Activated T-cell treated with anti-CD3 and anti-CD28 coated beads, Interleukin-2, amount 50 U/mL, for 72 hours (primary cell): Measurements from ENCODE around the gene SC5D. TPM values are rescaled to one million over a fixed set of nuclear protein-coding genes. Genes with fewer than 3 reads are reported as not detected.

Experiments
- ATAC-seq, 2 donors: fragments of 150-1000 bp; cut with Tn5 transposase; replicated peaks in 1 of 2; 2 replicates each; pipeline ENCODE4 v1.10.0; 2021; ENCODE audit warnings: moderate library complexity in 2 of 2, mild to moderate bottlenecking in 1 of 2
- DNase-seq, 2 donors: peaks; one replicate each; pipeline ENCODE4 v3.0.0; 2021 to 2022; ENCODE audit warnings: mixed read lengths in 1 of 2
- H3K27ac Mint-ChIP-seq: one replicate; pipeline ENCODE4 v1.8.0; 2022; ENCODE audit warnings: mild to moderate bottlenecking, moderate library complexity, mixed read lengths
- H3K27me3 Mint-ChIP-seq: one replicate; pipeline ENCODE4 v1.8.0; 2022; ENCODE audit warnings: low read depth, mixed read lengths
- H3K36me3 Mint-ChIP-seq, 2 donors: one replicate each; pipeline ENCODE4 v1.8.0; 2022; ENCODE audit warnings: mixed read lengths in 2 of 2, mild to moderate bottlenecking in 1 of 2; ENCODE audit not compliant: insufficient read depth in 2 of 2
- H3K4me1 Mint-ChIP-seq: one replicate; pipeline ENCODE4 v1.8.0; 2022; ENCODE audit warnings: low read depth, mixed read lengths
- H3K4me3 Mint-ChIP-seq, 2 donors: one replicate each; pipeline ENCODE4 v1.8.0; 2022; ENCODE audit warnings: mild to moderate bottlenecking in 2 of 2, mixed read lengths in 2 of 2, moderate library complexity in 2 of 2
- H3K9me3 Mint-ChIP-seq, 2 donors: one replicate each; pipeline ENCODE4 v1.8.0; 2022; ENCODE audit warnings: mixed read lengths in 2 of 2
- total RNA-seq, 2 donors: library from RNA; stranded (reverse); gene quantifications; one replicate each; pipeline ENCODE4 v1.2.3, GENCODE V29; 2022

The SC5D gene
- total RNA-seq, 2 donors from 2014 or later = 18.2 to 21.5 TPM

DNA sequence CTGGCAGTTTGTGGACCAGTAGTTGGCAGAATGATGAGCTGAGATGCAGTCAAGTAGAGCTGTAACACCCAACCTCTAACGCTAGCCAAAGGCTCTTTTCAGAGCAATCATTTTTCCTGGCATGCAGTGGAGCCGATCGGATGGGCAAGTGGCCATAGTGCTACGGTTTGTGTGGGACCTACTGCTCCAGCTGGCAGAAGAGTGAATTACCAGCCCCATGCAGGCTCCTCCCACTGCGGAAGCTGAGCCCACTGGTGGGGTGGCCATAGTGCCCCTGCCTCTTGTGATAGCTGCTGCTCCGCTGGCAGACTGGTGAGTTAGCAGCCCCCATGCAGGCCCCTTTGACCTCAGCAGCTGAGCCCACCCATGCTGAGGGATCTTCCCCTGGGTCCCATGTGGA, 27.0 kb upstream of the SC5D start:
- Mint-ChIP-seq H3K9me3 (peaks cover 3 to 8% of the 10 kb centered on the region in 2 donors), H3K4me3 (no peak overlapping the region), H3K27me3 (peaks cover 54% of the 10 kb centered on the region), H3K36me3 (peaks cover 7% of the 10 kb centered on the region in 2 donors), H3K4me1 (peaks cover 7% of the 10 kb centered on the region), H3K27ac (no peak overlapping the region)
- DNase-seq (no peak), ATAC-seq (no peak)

DNA sequence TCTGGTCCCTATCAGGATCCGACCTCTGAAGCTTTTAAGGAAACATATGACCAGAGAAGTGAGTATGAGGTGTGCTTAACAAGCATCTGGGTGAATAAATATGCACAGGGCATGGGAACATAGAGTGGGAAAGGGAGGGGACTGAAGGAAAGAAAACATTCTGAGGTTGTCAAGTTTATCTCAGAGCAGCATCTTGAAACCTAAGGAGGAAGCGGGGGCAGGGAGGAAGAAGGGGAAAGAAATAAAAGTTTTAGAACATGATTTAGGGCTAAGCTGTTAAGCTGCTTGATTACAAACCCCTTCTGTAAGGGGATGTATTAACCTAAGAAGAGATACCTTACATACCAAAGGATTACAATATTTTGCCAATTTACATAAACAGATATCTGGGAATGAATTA, 24.0 kb upstream of the SC5D start:
- Mint-ChIP-seq H3K36me3 (peaks cover 0 to under 1% of the 10 kb centered on the region in 2 donors), H3K4me1 (peaks cover 7% of the 10 kb centered on the region)

DNA sequence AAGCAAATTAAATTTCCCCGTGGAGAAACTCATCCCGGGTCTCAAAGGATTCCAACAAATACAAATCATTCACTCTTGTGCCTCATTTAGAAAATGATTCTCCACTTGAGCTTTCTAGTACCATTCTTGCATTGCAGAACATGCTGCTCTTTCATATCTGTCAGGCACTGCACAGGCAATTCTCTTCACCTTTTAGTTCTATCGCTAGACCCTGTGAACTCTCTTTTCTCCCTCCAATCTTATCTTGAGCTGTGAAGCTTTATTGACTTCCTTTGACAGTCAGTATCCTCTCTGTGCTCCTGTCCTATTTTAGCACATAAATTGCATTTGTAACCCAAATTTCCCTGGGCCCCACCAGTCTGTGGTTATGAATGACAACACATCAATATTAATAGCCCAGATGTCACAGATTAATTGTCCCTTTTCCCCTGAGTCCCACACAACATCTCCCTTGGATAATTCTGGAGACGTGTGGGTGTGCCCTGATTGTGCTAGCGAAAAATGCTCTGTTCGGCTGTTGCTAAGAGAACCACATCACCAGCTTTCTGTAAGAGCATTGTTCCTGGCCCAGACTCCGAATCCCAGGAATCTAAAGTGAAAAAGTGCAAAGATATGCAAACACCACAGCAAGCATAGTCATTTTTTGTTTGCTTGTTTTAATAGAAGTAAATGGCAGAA, 22.4 kb upstream of the SC5D start:
- Mint-ChIP-seq H3K4me3 (no peak overlapping the region), H3K27ac (no peak overlapping the region), H3K36me3 (no peaks in the 10 kb centered on the region), H3K9me3 (no peaks in the 10 kb centered on the region), H3K27me3 (peaks cover 44% of the 10 kb centered on the region), H3K4me1 (peaks cover 7% of the 10 kb centered on the region)
- DNase-seq (no peak), ATAC-seq (no peak)

More for the DNA sequence above, 24.0 kb upstream of the SC5D start:
- Mint-ChIP-seq H3K27me3 (peaks cover 42% of the 10 kb centered on the region), H3K27ac (no peak overlapping the region), H3K4me3 (no peak overlapping the region), H3K9me3 (peaks cover 0 to under 1% of the 10 kb centered on the region in 2 donors)
- no peak for DNase-seq
- ATAC-seq = no peak

DNA sequence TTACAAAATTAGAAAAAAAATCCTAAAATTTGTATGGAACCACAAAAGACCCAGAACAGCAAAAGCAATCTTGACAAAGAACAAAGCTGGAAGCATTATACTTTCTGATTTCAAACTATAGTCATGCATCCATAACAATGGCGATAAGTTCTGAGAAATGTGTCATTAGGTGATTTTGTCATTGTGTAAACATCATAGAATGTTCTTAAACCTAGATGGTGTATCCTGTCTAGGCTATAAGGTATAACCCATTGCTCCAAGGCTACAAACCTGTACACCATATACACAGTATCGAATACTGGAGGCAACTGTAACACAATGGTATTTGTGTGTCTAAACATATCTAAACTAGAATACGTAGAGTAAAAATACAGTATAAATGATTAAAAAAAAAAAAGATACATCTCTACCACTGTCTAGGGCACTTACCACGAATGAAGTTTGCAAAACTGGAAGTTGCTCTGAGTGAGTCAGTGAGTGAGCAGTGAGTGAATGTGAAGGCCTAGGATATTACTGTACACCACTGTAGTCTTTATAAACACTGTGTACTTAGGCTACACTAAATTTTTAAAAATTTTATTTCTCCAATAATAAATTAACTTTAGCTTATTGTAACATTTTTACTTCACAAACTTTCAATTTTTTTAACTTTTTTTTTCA, 18.1 kb upstream of the SC5D start:
- Mint-ChIP-seq H3K4me3 (no peak overlapping the region), H3K27ac (no peak overlapping the region), H3K36me3 (peaks cover 3 to 6% of the 10 kb centered on the region in 2 donors), H3K4me1 (no peaks in the 10 kb centered on the region), H3K9me3 (peaks cover 3 to 10% of the 10 kb centered on the region in 2 donors), H3K27me3 (peaks cover 18% of the 10 kb centered on the region)
- DNase-seq = no peak
- ATAC-seq = peak in 1 of 2 donors; percentile 64

DNA sequence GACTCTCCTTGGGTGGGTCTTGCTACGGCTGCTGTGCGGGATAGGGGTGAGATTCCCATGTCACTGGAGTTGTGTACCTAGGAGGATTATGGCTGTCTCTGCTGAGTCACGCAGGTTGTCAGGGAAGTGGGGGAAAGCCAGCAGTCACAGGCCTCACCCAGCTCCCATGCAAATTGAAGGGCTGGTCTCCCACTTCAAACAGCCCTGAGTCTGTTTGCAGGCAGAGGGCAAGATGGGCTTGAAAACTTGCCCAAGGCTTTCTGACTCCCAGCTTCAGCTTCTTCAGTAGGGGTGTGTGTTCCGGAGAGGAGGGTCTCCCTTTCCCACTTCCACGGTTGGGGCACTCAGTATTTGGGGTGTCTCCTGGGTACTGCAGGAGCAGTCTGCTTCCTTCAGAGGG, 10.9 kb upstream of the SC5D start:
- Mint-ChIP-seq H3K4me3 (no peak overlapping the region), H3K27ac (no peak overlapping the region), H3K36me3 (peaks cover 6 to 12% of the 10 kb centered on the region in 2 donors), H3K4me1 (no peaks in the 10 kb centered on the region), H3K27me3 (peaks cover 30% of the 10 kb centered on the region), H3K9me3 (peaks cover 3 to 15% of the 10 kb centered on the region in 2 donors)
- no peak for ATAC-seq
- DNase-seq = no peak

DNA sequence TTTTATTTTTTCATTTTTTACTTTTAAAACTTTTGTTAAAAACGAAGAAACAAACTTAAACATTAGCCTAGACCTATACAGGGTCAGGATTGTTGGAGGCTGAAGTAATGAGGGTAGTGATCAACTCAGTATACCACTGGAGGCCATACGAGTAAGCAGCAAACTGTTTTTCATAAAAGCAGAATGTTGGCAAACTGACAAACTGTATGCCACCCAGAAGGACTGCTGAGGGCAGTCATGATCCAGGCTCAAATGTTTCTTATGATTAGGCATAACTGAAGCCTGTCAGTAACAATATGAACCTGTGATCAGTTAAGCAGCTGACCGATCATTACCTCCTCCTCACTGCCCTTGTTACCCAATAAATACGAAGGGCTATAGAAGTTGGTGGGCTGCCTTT, 10.2 kb upstream of the SC5D start:
- H3K27me3 Mint-ChIP-seq = peaks cover 30% of the 10 kb centered on the region
- H3K4me1 Mint-ChIP-seq = no peaks in the 10 kb centered on the region
- H3K27ac Mint-ChIP-seq = no peak overlapping the region
- no peak overlapping the region for H3K4me3 Mint-ChIP-seq
- H3K9me3 Mint-ChIP-seq = peaks cover 3 to 15% of the 10 kb centered on the region in 2 donors
- DNase-seq (no peak), ATAC-seq (no peak)
- peaks cover 6 to 12% of the 10 kb centered on the region in 2 donors for H3K36me3 Mint-ChIP-seq

DNA sequence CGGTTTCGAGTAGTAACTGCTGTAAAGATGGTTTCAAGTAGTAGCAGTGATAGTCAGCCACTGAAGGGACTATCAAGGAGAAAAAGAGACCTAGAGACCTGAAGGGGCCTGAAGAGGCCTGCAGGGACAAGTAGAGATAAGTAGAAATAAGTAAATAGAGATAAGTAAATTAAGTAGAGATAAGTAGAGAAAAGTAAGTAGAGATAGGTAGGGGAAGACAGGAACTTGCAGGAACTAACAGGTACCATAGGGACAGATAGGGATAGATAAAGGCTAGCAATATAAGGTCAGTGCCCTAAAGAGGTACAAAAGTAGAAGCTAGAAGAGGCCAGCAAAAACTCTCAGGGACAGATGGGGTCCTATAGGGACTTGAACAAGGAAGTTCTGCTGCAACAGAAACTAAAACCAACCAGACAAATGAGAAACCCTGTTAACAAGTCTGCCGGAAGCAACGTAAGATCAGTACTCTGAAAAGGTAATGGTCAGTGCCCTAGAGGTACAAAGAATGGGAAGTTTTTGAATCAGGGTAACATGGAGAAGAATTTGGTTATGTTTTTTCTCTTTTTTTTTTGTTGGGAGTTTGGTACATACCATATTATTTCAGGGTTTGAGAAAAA, 9.6 kb upstream of the SC5D start:
- DNase-seq (no peak), ATAC-seq (no peak)
- H3K27me3 Mint-ChIP-seq = peaks cover 30% of the 10 kb centered on the region
- H3K4me1 Mint-ChIP-seq = no peaks in the 10 kb centered on the region
- H3K9me3 Mint-ChIP-seq = peaks cover 3 to 14% of the 10 kb centered on the region in 2 donors
- peaks cover 6 to 12% of the 10 kb centered on the region in 2 donors for H3K36me3 Mint-ChIP-seq
- no peak overlapping the region for H3K4me3 Mint-ChIP-seq
- H3K27ac Mint-ChIP-seq = no peak overlapping the region

DNA sequence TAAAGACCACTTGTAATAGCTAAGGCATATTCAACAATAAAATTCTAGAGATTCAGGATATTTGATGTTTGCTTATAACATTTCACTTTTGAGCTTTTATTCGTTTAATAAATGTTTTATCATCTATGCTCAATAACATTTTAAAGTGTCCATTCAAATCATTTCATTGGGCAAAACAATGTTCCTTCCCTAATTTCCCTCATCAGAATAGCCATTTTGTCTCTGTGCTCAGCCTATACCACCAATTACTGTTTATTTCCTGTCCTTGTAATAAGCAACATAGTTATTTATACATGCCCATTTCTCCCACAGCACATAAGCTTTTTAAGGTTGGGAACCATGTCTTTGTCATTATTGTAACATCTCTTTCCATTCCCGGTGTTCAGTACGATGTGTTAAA, 1.3 kb upstream of the SC5D start:
- Mint-ChIP-seq H3K9me3 (no peaks in the 10 kb centered on the region), H3K4me3 (no peak overlapping the region), H3K4me1 (peaks cover 33% of the 10 kb centered on the region), H3K36me3 (peaks cover 0 to 3% of the 10 kb centered on the region in 2 donors), H3K27ac (no peak overlapping the region), H3K27me3 (no peaks in the 10 kb centered on the region)
- no peak for DNase-seq
- ATAC-seq = no peak

DNA sequence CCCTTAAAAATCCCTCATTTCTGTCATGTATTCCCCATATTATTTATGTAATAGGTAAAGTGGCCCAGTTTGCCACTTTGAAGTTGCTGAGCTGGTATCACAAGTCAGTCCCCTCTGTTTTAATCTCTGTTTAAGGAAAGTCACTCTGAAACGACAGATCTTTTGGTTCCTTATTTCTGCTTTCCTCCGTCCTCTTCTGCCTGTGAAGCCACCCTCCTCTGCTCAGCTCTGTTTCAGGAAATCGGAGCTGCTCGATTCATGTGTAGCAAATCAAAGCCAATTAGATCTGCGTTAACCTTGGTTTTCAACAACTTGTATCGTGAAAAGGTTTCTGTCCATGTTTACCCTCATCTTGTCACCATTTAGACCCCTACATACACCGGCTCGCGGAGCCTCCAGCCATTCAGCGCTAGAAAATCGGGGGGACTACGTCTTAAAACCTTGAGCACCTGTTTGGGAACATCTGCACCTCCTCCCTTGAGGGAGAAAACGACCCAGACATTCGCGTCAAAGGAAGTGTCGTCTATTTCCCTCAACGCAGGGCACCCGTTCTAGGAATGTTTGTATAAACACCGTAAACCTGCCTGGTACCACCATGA, 576 bp upstream of the SC5D start:
- H3K27ac Mint-ChIP-seq = peak overlapping the region; percentile 98
- H3K4me3 Mint-ChIP-seq = peak overlapping the region; percentile 94
- no peaks in the 10 kb centered on the region for H3K27me3 Mint-ChIP-seq
- H3K36me3 Mint-ChIP-seq = peaks cover 0 to 3% of the 10 kb centered on the region in 2 donors
- no peaks in the 10 kb centered on the region for H3K9me3 Mint-ChIP-seq
- DNase-seq (no peak), ATAC-seq (peak; percentile 1 to 2)
- peaks cover 37% of the 10 kb centered on the region for H3K4me1 Mint-ChIP-seq

DNA sequence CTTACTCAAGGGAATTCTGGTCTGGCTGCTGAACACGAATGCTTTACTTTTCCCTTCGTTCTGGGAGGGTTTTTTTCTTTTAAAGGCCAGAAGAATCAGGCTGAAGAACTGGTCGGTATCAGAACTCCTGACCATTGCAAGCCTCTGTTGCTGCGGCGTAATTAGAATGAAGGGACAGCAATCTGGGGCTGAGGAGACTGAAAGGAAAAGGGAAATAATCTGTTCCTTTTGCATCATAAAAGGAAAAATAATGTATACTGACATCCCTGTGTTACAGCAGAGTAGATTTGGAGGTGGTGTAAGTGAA, 670 bp downstream of the SC5D start:
- Mint-ChIP-seq H3K4me1 (peaks cover 48% of the 10 kb centered on the region), H3K27me3 (no peaks in the 10 kb centered on the region), H3K27ac (peak overlapping the region; percentile 93), H3K9me3 (no peaks in the 10 kb centered on the region), H3K4me3 (peak overlapping the region; percentile 94), H3K36me3 (peaks cover 0 to 3% of the 10 kb centered on the region in 2 donors)
- DNase-seq (no peak), ATAC-seq (no peak)

DNA sequence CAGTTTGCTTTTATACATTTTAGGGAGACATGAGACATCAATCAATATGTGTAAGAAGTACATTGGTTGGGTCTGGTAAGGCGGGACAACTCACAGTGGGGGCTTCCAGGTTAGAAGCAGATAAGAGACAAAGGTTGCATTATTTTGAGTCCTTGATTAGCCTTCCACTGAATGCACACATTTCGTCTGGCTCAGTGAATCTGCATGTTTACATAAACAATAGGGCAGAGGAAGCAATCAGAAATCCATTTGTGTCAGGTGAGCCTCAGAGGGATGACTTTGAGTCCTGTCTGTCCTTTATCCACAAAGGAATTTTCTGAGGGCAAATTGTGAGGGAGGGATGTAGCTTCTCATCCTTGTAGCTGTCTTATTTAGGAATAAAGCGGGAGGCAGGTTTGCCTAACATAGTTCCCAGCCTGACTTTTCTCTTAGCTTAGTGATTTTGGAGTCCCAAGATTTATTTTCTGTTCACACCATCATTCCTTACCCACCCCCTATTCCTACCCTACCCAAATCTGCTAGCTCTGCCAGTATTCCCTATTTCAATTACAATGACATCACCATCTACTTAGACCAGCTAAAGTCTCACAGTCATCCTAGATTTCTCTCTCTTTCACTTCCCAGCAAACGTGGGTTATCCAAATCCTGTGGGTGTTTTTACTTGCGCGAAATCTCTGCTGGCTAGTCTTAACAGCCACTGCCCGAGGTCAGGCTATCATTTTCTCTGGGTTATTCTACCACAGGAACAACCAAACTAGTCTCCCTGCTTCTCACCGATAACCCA, 2.9 kb downstream of the SC5D start:
- H3K27ac Mint-ChIP-seq = no peak overlapping the region
- ATAC-seq (no peak), DNase-seq (no peak)
- H3K4me1 Mint-ChIP-seq = peaks cover 48% of the 10 kb centered on the region
- no peaks in the 10 kb centered on the region for H3K9me3 Mint-ChIP-seq
- peaks cover 2 to 8% of the 10 kb centered on the region in 2 donors for H3K36me3 Mint-ChIP-seq
- no peak overlapping the region for H3K4me3 Mint-ChIP-seq
- H3K27me3 Mint-ChIP-seq = no peaks in the 10 kb centered on the region

DNA sequence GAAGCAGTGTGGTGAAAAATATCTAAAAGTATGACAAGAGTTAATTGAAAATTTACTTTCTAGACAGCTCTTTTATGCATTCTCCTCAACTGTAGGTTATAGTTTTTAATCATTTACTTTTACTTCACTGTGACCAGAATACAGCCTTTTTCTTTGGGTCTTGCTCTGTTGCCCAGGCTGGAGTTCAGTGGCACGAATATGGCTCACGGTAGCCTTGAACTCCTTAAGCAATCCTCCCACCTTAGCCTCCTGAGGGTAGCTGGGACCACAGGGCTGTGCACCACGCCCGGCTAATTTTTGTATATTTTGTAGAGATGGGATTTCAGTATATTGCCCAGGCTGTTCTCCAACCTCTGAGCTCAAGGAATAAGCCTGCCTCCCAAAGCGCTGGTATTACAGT, 5.3 kb downstream of the SC5D start:
- Mint-ChIP-seq H3K27ac (no peak overlapping the region), H3K9me3 (no peaks in the 10 kb centered on the region), H3K27me3 (no peaks in the 10 kb centered on the region), H3K4me1 (peaks cover 52% of the 10 kb centered on the region), H3K36me3 (peaks cover 2 to 8% of the 10 kb centered on the region in 2 donors), H3K4me3 (no peak overlapping the region)
- no peak for DNase-seq
- no peak for ATAC-seq

DNA sequence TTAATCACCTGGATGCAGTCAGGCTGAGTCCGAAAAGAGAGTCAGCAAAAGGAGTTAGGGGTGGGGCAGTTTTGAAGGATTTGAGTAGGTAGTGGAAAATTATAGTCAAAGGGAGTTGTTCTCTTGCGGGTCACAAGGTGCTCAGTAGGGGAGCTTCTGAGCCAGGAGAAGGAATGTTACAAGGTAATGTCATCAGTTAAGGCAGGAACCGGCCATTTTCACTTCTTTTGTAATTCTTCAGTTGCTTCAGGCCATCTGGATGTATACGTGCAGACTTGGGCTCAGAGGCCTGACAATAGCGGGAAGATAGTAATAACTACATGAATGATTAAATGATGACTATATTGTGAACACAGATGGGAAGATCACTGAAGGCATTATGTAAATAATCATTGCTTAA, 6.2 kb downstream of the SC5D start:
- H3K4me1 Mint-ChIP-seq = peaks cover 52% of the 10 kb centered on the region
- no peak overlapping the region for H3K27ac Mint-ChIP-seq
- H3K36me3 Mint-ChIP-seq = peaks cover 2 to 5% of the 10 kb centered on the region in 2 donors
- no peak overlapping the region for H3K4me3 Mint-ChIP-seq
- ATAC-seq (no peak), DNase-seq (no peak)
- H3K9me3 Mint-ChIP-seq = no peaks in the 10 kb centered on the region
- H3K27me3 Mint-ChIP-seq = no peaks in the 10 kb centered on the region
